NCI-H2227 (cell line): ENCODE results near the gene KCNJ15.

ENCODE experiments used
- DNase-seq: peaks from one replicate; lab custom pipeline; 2025; ENCODE audit not compliant: unreplicated experiment; lab: John Stamatoyannopoulos, UW

KCNJ15 gene

GRCh38 chr21:38352536-38353219 is 95.9 kb downstream of the KCNJ15 start:
- peak; percentile 1 for DNase-seq

DNA sequence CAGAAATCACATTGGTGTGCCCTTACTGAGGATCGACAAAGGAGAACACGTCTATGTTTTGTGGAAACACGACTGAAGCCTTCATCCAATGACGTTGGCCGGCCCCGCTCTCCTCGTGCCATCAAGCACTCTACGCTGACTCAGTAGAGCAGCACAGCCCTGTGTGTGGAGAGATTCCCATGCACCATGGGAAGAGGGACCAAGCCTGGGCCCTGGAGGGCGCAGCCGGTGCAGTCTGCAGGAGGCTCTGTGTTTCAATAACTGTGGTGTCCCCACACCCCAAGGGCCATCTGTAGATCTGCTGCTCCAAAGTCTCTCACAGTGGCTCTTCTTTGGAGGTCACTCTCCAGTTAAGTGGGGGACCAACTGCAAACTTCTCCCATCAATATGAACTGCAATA is 97.4 kb downstream of the KCNJ15 start:
- no peak for DNase-seq

DNA sequence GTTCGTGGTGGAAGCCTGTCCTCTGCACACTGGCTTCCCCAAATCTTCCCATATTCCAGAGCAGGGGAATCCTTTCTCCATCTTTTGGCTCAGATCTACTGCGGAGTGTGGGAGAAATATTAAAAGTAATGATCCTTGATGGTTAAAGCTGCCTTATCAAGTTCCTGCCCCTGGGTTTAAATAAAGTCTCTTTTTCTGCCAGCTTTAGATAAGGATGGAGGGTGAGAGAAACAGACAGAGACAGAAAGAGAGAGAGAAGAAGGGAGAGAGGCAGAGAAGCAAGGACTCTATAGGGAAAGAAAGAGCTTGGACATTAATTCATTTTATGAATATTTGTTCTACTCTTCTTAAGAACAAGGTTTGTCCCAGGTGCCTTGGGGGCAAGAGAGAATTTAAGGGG is 98.0 kb downstream of the KCNJ15 start:
- no peak for DNase-seq

GRCh38 chr21:38355353-38355752 is 98.6 kb downstream of the KCNJ15 start:
- DNase-seq, result no peak

DNA sequence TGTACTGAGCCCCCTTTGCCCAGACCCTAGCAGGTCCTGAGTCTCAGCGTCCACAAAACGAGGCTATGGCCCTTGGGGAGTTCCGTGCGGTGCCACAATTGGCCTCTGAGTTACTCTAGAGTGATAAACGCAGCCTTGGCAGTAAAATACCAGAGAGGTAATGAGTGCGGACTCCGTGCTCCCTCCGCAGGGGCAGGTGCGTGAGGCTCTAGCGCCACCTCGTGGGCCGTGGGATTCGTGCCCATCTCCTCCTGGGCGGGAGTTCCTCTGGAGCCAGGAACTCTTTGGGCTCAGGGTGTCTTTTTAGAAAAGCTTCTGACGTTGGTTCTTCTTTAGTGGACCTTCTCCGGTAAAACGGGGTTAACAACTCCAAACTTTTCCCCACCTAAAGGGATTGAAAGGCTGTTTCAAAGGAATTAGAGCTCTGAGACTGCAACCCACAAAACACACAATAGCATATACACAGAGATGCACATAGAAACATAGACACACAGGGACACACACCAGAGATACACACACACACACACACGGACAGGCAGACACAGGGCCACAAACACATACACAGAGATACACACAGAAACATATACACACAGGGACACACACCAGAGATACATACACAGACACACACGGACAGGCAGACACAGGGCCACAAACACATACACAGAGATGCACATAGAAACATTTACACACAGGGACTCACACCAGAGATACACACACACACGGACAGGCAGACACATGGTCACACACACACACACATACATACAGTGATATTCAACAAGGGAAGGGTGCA is 99.4 kb downstream of the KCNJ15 start:
- DNase-seq, result peak; percentile 65
